KMS-11 (cell line): ENCODE measurements around the gene MAP3K7CL.

Experiments used
- H2AFZ ChIP-seq: fragments of 200-600 bp; sonication (generic); 2 replicates; pipeline ENCODE4 v1.6.1; 2016; ENCODE audit warnings: antibody characterized with exemption, mixed run types, low read depth
- H3K27ac ChIP-seq: fragments of 200-600 bp; sonication (generic); 2 replicates; pipeline ENCODE4 v1.6.1; 2016; ENCODE audit warnings: mild to moderate bottlenecking, mixed run types
- H3K27me3 ChIP-seq: fragments of 200-600 bp; sonication (generic); 2 replicates; pipeline ENCODE4 v1.6.1; 2017; ENCODE audit warnings: mild to moderate bottlenecking, low read depth, mixed run types, moderate library complexity; ENCODE audit not compliant: insufficient read depth
- H3K36me3 ChIP-seq: fragments of 200-600 bp; sonication (generic); 2 replicates; pipeline ENCODE4 v1.6.1; 2017; ENCODE audit warnings: mild to moderate bottlenecking, mixed run types; ENCODE audit not compliant: insufficient read depth
- H3K4me1 ChIP-seq: fragments of 200-600 bp; sonication (generic); 2 replicates; pipeline ENCODE4 v1.6.1; 2016; ENCODE audit warnings: mild to moderate bottlenecking, low read depth, mixed run types; ENCODE audit not compliant: poor library complexity, severe bottlenecking
- H3K4me2 ChIP-seq: fragments of 200-600 bp; sonication (generic); 2 replicates; pipeline ENCODE4 v1.7.0; 2016; ENCODE audit warnings: mild to moderate bottlenecking, mixed run types
- H3K4me3 ChIP-seq: fragments of 200-600 bp; sonication (generic); IDR thresholded peaks from 2 replicates; pipeline ENCODE4 v1.6.1; 2017; ENCODE audit warnings: low read depth, low read length, mixed read lengths; ENCODE audit not compliant: insufficient read depth
- H3K79me2 ChIP-seq: fragments of 200-600 bp; sonication (generic); 2 replicates; pipeline ENCODE4 v1.6.1; 2016; ENCODE audit warnings: low read depth, mixed run types; ENCODE audit not compliant: insufficient read depth
- H3K9ac ChIP-seq: fragments of 200-600 bp; sonication (generic); 2 replicates; pipeline ENCODE4 v1.6.1; 2016; ENCODE audit warnings: mild to moderate bottlenecking, mixed run types
- H4K20me1 ChIP-seq: fragments of 200-600 bp; sonication (generic); 2 replicates; pipeline ENCODE4 v1.6.1; 2016; ENCODE audit warnings: mild to moderate bottlenecking, mixed run types; ENCODE audit not compliant: insufficient read depth
- TF ChIP-seq, protein P1 (sequence below): fragments of 200-600 bp; sonication (generic); conservative IDR thresholded peaks from 2 replicates; pipeline ENCODE4 v1.6.1; 2017; ENCODE audit warnings: low read depth, mild to moderate bottlenecking, antibody characterized with exemption, low read length, moderate library complexity, mixed read lengths

The MAP3K7CL gene

DNA sequence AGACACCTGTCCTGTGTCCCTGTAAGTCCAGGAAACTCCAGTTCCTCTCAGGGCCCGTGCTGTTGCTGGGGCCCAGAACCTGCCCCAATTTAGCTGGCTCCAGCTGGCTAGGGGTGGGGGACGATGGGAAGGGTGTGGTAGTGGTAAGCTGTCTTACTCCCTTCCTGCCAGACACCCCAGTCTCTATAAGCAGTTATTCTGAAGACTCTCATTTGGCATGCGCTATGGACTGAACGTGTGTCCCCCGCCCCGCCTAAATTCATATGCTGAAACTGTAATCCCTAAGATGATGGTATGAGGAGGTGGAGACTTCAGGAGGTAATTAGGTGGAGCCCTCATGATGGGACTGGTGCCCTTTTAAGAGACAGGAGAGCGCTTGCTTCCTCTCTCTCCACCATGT, 82.0 kb downstream of the MAP3K7CL start:
- Histone ChIP-seq H3K4me2 (no peak overlapping the region), H3K9ac (no peak overlapping the region), H3K4me1 (no peaks in the 10 kb centered on the region), H3K79me2 (no peaks in the 10 kb centered on the region), H3K27ac (no peak overlapping the region), H3K36me3 (no peaks in the 10 kb centered on the region), H4K20me1 (no peaks in the 10 kb centered on the region), H3K27me3 (no peaks in the 10 kb centered on the region), H2AFZ (no peak overlapping the region), H3K4me3 (no peak overlapping the region)
- TF ChIP-seq, protein P1, sequence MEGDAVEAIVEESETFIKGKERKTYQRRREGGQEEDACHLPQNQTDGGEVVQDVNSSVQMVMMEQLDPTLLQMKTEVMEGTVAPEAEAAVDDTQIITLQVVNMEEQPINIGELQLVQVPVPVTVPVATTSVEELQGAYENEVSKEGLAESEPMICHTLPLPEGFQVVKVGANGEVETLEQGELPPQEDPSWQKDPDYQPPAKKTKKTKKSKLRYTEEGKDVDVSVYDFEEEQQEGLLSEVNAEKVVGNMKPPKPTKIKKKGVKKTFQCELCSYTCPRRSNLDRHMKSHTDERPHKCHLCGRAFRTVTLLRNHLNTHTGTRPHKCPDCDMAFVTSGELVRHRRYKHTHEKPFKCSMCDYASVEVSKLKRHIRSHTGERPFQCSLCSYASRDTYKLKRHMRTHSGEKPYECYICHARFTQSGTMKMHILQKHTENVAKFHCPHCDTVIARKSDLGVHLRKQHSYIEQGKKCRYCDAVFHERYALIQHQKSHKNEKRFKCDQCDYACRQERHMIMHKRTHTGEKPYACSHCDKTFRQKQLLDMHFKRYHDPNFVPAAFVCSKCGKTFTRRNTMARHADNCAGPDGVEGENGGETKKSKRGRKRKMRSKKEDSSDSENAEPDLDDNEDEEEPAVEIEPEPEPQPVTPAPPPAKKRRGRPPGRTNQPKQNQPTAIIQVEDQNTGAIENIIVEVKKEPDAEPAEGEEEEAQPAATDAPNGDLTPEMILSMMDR, result no peak

GRCh38 chr21:29213513-29214385, 83.3 kb downstream of the MAP3K7CL start:
- TF ChIP-seq, protein P1, result no peak
- H3K4me1 ChIP-seq, result no peaks in the 10 kb centered on the region
- no peak overlapping the region for H3K4me3 ChIP-seq

GRCh38 chr21:29215709-29216108, 85.3 kb downstream of the MAP3K7CL start:
- no peaks in the 10 kb centered on the region for H3K4me1 ChIP-seq
- no peak overlapping the region for H3K4me3 ChIP-seq
- H3K36me3 ChIP-seq, result no peaks in the 10 kb centered on the region
- H3K79me2 ChIP-seq, result no peaks in the 10 kb centered on the region
- no peak overlapping the region for H2AFZ ChIP-seq
- no peak overlapping the region for H3K9ac ChIP-seq
- H4K20me1 ChIP-seq, result no peaks in the 10 kb centered on the region
- H3K27ac ChIP-seq, result no peak overlapping the region
- no peaks in the 10 kb centered on the region for H3K27me3 ChIP-seq
- TF ChIP-seq, protein P1, result no peak
- no peak overlapping the region for H3K4me2 ChIP-seq

More at GRCh38 chr21:29213513-29214385, 83.3 kb downstream of the MAP3K7CL start:
- Histone ChIP-seq H2AFZ (no peak overlapping the region), H3K36me3 (no peaks in the 10 kb centered on the region), H3K27ac (no peak overlapping the region), H3K79me2 (no peaks in the 10 kb centered on the region), H3K9ac (no peak overlapping the region), H4K20me1 (no peaks in the 10 kb centered on the region), H3K4me2 (no peak overlapping the region), H3K27me3 (no peaks in the 10 kb centered on the region)

GRCh38 chr21:29217818-29218291, 87.4 kb downstream of the MAP3K7CL start:
- Histone ChIP-seq H3K36me3 (no peaks in the 10 kb centered on the region), H2AFZ (no peak overlapping the region), H3K4me2 (no peak overlapping the region), H3K27ac (no peak overlapping the region), H3K4me1 (no peaks in the 10 kb centered on the region), H3K79me2 (no peaks in the 10 kb centered on the region), H3K9ac (no peak overlapping the region), H4K20me1 (no peaks in the 10 kb centered on the region), H3K27me3 (no peaks in the 10 kb centered on the region), H3K4me3 (no peak overlapping the region)
- TF ChIP-seq, protein P1, result no peak
